ENCODE data around the gene STK4.

The STK4 gene

GRCh38 chr20:44976698-44977097 is 10.4 kb downstream of the STK4 start:
- DNase-seq (ENCODE audit: insufficient read length, low spot score) (no peak), FAIRE-seq (no peak)
- TF ChIP-seq TAF1 (IDR thresholded peaks at IDR 0.05; ENCODE audit: low read depth, low read length) (no peak), POLR2A (IDR thresholded peaks at IDR 0.05; ENCODE audit: low read depth, low read length) (no peak), POLR2AphosphoS5 (IDR thresholded peaks at IDR 0.05; ENCODE audit: low read depth, low read length) (no peak), SPI1 (IDR thresholded peaks at IDR 0.05; ENCODE audit: low read depth, low read length) (no peak), POU2F2 (IDR thresholded peaks at IDR 0.05; ENCODE audit: low read depth, low read length) (no peak), PAX5 (IDR thresholded peaks at IDR 0.05; ENCODE audit: insufficient read depth, low read length, severe bottlenecking) (no peak)

DNA sequence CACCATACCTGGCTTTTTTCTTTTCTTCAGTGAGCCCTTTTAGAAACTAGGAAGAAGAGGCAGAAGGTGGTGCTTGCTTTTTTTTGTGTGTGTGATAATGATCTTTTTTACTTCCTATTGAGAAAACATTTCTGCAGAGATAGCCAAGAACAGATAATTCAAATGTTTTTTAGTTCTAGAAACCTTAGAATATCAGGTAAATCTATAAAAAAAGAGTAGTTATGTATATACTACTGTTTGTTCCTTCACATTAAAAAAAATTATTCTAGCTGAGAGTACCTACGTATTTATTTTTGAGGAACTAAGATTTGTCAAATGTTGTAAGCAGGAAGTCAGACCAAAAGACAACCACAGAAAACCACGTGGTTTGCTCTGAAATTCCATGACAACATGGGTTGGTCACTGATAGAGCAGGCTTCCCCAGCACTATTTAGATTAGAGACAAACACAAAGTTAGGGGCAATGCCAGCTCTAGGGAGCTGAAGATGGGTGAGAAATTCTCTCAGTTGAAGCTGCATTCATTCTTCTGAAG is 12.8 kb downstream of the STK4 start:
- TF ChIP-seq SPI1 (IDR thresholded peaks at IDR 0.05; ENCODE audit: low read depth, low read length) (peak; percentile 65), POLR2A (IDR thresholded peaks at IDR 0.05; ENCODE audit: low read depth, low read length) (0 out of 2 replicates have a peak, but pooled peaks have one; percentile 29), PAX5 (IDR thresholded peaks at IDR 0.05; ENCODE audit: insufficient read depth, low read length, severe bottlenecking) (no peak)
- FAIRE-seq (peak; percentile 57), DNase-seq (ENCODE audit: insufficient read length, low spot score) (no peak)

DNA sequence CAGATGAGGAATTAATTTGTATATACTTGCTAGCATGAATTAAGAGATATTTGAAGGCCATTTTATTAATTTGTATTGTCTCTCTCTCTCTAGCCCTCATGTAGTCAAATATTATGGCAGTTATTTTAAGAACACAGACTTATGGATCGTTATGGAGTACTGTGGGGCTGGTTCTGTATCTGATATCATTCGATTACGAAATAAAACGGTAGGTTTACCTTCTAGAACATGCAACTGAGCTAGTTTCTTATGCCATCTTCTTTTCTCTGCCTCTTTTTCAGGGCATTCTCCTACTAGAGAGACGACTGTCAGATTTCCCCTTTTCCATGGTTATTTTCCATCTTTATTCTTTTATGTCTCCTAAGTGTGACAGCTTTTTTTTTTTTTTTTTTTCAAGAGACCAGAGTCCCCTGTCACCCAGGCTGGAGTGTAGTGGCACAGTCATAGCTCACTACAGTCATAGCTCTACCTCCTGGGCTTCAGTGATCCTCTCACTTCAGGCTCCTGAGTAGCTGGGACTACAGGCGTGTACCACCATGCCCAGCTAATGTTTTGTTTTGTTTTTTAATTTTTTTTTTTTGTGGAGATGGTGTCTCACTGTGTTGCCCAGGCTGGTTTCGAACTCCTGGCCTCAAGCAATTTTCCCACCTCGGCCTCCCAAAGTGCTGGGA is 15.6 kb downstream of the STK4 start:
- no peak for DNase-seq (ENCODE audit: insufficient read length, low spot score)
- TF ChIP-seq PAX5 (IDR thresholded peaks at IDR 0.05; ENCODE audit: insufficient read depth, low read length, severe bottlenecking) (no peak), POLR2A (IDR thresholded peaks at IDR 0.05; ENCODE audit: low read depth, low read length) (no peak), SPI1 (IDR thresholded peaks at IDR 0.05; ENCODE audit: low read depth, low read length) (no peak), POLR2AphosphoS5 (IDR thresholded peaks at IDR 0.05; ENCODE audit: low read depth, low read length) (no peak), TAF1 (IDR thresholded peaks at IDR 0.05; ENCODE audit: low read depth, low read length) (no peak), POU2F2 (IDR thresholded peaks at IDR 0.05; ENCODE audit: low read depth, low read length) (no peak)
- no peak for FAIRE-seq

DNA sequence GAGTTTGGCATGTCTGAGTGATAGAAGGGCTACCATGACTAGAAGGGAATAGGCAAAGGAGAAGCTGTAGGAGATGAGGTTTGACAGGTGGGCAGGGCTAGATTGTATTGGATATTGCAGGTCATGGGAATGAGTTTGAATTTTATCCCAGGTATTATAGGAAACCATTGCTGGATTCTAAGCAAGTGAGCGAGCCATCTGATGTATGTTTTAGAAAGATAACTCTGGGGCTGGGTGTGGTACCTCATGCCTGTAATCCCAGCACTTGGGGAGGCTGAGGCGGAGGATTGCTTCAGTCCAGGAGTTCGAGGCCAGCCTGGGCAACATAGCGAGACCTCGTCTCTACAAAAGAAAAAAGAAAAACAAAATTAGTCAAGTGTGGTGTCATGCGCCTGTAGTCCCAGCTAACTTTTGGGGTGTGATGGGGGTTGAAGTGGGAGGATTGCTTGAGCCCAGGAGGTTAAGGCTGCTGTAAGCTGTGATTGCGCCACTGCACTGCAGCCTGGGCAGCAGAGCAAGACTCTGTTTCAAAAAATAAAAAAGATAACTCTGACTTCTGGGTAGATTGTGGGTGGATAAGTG is 16.9 kb downstream of the STK4 start:
- no peak for FAIRE-seq

DNA sequence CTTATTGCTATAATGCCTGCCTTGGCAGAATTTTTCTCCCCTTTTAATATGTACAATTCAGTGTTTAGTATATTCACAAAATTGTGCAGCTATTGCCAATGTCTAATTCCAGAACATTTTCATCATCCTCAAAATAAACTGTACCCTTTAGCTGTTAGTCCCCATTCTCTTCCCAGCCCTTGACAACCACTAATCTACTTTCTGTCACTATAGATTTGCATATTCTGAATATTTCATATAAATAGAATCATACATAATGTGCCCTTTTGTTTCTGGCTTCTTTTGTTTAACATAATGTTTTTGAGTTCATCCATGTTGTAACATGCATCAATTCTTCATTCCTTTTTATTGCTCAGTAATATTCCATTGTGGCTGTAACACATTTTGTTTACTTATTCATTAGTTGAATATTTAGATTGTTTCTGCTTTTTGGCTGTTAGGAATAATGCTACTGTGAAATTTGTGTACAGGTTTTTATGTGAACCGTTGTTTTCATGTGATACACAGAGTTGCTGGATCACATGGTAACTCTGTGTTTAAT is 22.4 kb downstream of the STK4 start:
- TF ChIP-seq SPI1 (IDR thresholded peaks at IDR 0.05; ENCODE audit: low read depth, low read length) (no peak), POU2F2 (IDR thresholded peaks at IDR 0.05; ENCODE audit: low read depth, low read length) (no peak), POLR2A (IDR thresholded peaks at IDR 0.05; ENCODE audit: low read depth, low read length) (no peak), PAX5 (IDR thresholded peaks at IDR 0.05; ENCODE audit: insufficient read depth, low read length, severe bottlenecking) (no peak), TAF1 (IDR thresholded peaks at IDR 0.05; ENCODE audit: low read depth, low read length) (no peak), POLR2AphosphoS5 (IDR thresholded peaks at IDR 0.05; ENCODE audit: low read depth, low read length) (no peak)
- FAIRE-seq (no peak), DNase-seq (ENCODE audit: insufficient read length, low spot score) (no peak)

More for the DNA sequence above, 16.9 kb downstream of the STK4 start:
- DNase-seq (ENCODE audit: insufficient read length, low spot score) = no peak
- no peak for TF ChIP-seq PAX5 (IDR thresholded peaks at IDR 0.05; ENCODE audit: insufficient read depth, low read length, severe bottlenecking)
- no peak for TF ChIP-seq POU2F2 (IDR thresholded peaks at IDR 0.05; ENCODE audit: low read depth, low read length)
- TF ChIP-seq POLR2AphosphoS5 (IDR thresholded peaks at IDR 0.05; ENCODE audit: low read depth, low read length) = no peak
- no peak for TF ChIP-seq TAF1 (IDR thresholded peaks at IDR 0.05; ENCODE audit: low read depth, low read length)
- TF ChIP-seq POLR2A (IDR thresholded peaks at IDR 0.05; ENCODE audit: low read depth, low read length) = no peak
- no peak for TF ChIP-seq SPI1 (IDR thresholded peaks at IDR 0.05; ENCODE audit: low read depth, low read length)

DNA sequence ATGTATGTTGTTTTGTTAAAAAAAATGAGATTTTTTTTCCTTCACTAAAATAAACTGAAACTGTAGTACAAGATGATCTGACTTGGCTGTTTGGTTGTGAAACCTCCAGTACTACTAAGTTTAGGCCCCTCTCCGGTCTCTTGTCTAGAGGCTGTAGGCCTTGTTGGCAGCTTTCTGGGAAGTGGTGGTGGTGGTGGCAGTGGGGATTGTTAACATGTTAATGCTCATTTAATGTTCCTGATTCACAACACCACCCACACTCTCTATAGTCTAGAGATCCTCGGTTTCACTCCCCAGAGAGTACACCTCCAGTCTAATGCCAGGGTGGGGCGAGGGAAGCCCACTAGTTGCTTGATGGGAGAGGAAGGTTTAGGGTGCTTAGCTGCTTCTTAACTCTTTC is 24.1 kb downstream of the STK4 start:
- DNase-seq (ENCODE audit: insufficient read length, low spot score) = no peak
- no peak for TF ChIP-seq POLR2A (IDR thresholded peaks at IDR 0.05; ENCODE audit: low read depth, low read length)
- TF ChIP-seq TAF1 (IDR thresholded peaks at IDR 0.05; ENCODE audit: low read depth, low read length) = no peak
- TF ChIP-seq POLR2AphosphoS5 (IDR thresholded peaks at IDR 0.05; ENCODE audit: low read depth, low read length) = no peak
- TF ChIP-seq SPI1 (IDR thresholded peaks at IDR 0.05; ENCODE audit: low read depth, low read length) = no peak
- no peak for TF ChIP-seq PAX5 (IDR thresholded peaks at IDR 0.05; ENCODE audit: insufficient read depth, low read length, severe bottlenecking)
- TF ChIP-seq POU2F2 (IDR thresholded peaks at IDR 0.05; ENCODE audit: low read depth, low read length) = no peak
- FAIRE-seq = peak; percentile 52

- TF ChIP-seq POLR2AphosphoS5 (IDR thresholded peaks at IDR 0.05; ENCODE audit: low read depth, low read length) = no peak
- no peak for TF ChIP-seq POLR2A (IDR thresholded peaks at IDR 0.05; ENCODE audit: low read depth, low read length)
- no peak for TF ChIP-seq PAX5 (IDR thresholded peaks at IDR 0.05; ENCODE audit: insufficient read depth, low read length, severe bottlenecking)
- no peak for TF ChIP-seq SPI1 (IDR thresholded peaks at IDR 0.05; ENCODE audit: low read depth, low read length)
- TF ChIP-seq TAF1 (IDR thresholded peaks at IDR 0.05; ENCODE audit: low read depth, low read length) = no peak
- TF ChIP-seq POU2F2 (IDR thresholded peaks at IDR 0.05; ENCODE audit: low read depth, low read length) = no peak
- DNase-seq (ENCODE audit: insufficient read length, low spot score) = no peak
- FAIRE-seq = no peak
These were observed 24.6 kb downstream of the STK4 start for GRCh38 chr20:44990957-44991356.

- DNase-seq (ENCODE audit: insufficient read length, low spot score) (no peak), FAIRE-seq (no peak)
- no peak for TF ChIP-seq TAF1 (IDR thresholded peaks at IDR 0.05; ENCODE audit: low read depth, low read length)
- no peak for TF ChIP-seq POU2F2 (IDR thresholded peaks at IDR 0.05; ENCODE audit: low read depth, low read length)
- TF ChIP-seq POLR2A (IDR thresholded peaks at IDR 0.05; ENCODE audit: low read depth, low read length) = no peak
- no peak for TF ChIP-seq POLR2AphosphoS5 (IDR thresholded peaks at IDR 0.05; ENCODE audit: low read depth, low read length)
- no peak for TF ChIP-seq SPI1 (IDR thresholded peaks at IDR 0.05; ENCODE audit: low read depth, low read length)
- no peak for TF ChIP-seq PAX5 (IDR thresholded peaks at IDR 0.05; ENCODE audit: insufficient read depth, low read length, severe bottlenecking)
These were observed 27.0 kb downstream of the STK4 start for GRCh38 chr20:44993343-44993742.

GRCh38 chr20:44997171-44997570 is 30.9 kb downstream of the STK4 start:
- TF ChIP-seq PAX5 (IDR thresholded peaks at IDR 0.05; ENCODE audit: insufficient read depth, low read length, severe bottlenecking) (no peak), TAF1 (IDR thresholded peaks at IDR 0.05; ENCODE audit: low read depth, low read length) (no peak), POLR2AphosphoS5 (IDR thresholded peaks at IDR 0.05; ENCODE audit: low read depth, low read length) (no peak), POU2F2 (IDR thresholded peaks at IDR 0.05; ENCODE audit: low read depth, low read length) (no peak), SPI1 (IDR thresholded peaks at IDR 0.05; ENCODE audit: low read depth, low read length) (no peak)
- peak; percentile 28 for FAIRE-seq
- DNase-seq (ENCODE audit: insufficient read length, low spot score) = no peak
